ENCODE measurements around the gene C1orf87. TPM values are rescaled to one million over a fixed set of nuclear protein-coding genes. Genes with fewer than 3 reads are reported as not detected.

The C1orf87 gene
- total RNA-seq, 1 experiment from 2014 or later = 0.33 TPM

DNA sequence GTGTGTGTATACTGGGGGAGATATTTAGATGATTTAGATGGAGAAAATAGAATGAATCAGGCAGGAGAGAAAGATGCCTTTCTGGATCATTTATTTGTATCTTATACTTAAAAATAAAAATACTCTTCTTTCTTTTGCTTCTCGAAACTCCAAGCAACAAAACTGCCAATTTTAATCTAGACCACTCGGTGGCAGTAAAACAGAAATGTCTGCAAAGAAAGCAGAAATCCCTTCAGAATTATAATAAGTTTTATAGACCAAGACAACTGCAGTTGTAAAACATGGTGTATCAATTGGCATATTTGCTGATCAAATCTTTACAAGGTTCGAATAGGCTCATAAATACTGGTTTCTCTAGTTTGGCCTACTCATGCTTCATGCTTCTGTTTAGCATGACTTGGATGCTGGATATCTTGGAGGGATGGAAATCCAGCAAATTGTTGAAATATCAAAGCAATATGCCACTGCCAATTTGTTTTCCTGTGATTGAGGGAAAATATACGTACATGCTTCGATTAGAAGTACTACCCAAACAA is 15.1 kb upstream of the C1orf87 start:
- H3K4ac ChIP-seq (ENCODE audit: low read depth, low read length) = no peak overlapping the region
- no peak overlapping the region for H4K91ac ChIP-seq (ENCODE audit: insufficient read length, low read depth, low read length)
- no peak overlapping the region for H3K18ac ChIP-seq (ENCODE audit: insufficient read length, low read depth, low read length)
- H2BK120ac ChIP-seq (ENCODE audit: low read depth, low read length, poor library complexity, severe bottlenecking) = no peak overlapping the region
- no peaks in the 10 kb centered on the region for H3K4me1 ChIP-seq (ENCODE audit: insufficient read depth, low read length)
- H4K8ac ChIP-seq (replicated peaks; ENCODE audit: insufficient read length, low read depth, low read length) = no peak overlapping the region
- no peaks in the 10 kb centered on the region for H4K20me1 ChIP-seq (ENCODE audit: control insufficient read depth, insufficient read depth, insufficient read length)
- H3K56ac ChIP-seq (ENCODE audit: insufficient read length, low read depth, low read length) = no peak overlapping the region
- H3K79me1 ChIP-seq (ENCODE audit: insufficient read depth, low read depth, low read length, poor library complexity, severe bottlenecking) = no peaks in the 10 kb centered on the region
- no peak overlapping the region for H2BK5ac ChIP-seq (ENCODE audit: insufficient read length, low read length)
- H3K9ac ChIP-seq (ENCODE audit: extremely low read depth, insufficient read length, low read length) = no peak overlapping the region
- H3K14ac ChIP-seq (ENCODE audit: insufficient read depth, low read length) = no peak overlapping the region
- no peaks in the 10 kb centered on the region for H3K36me3 Mint-ChIP-seq (ENCODE audit: insufficient read depth in 1 of 3, low read depth in 3 of 3)
- TF ChIP-seq, protein P1, sequence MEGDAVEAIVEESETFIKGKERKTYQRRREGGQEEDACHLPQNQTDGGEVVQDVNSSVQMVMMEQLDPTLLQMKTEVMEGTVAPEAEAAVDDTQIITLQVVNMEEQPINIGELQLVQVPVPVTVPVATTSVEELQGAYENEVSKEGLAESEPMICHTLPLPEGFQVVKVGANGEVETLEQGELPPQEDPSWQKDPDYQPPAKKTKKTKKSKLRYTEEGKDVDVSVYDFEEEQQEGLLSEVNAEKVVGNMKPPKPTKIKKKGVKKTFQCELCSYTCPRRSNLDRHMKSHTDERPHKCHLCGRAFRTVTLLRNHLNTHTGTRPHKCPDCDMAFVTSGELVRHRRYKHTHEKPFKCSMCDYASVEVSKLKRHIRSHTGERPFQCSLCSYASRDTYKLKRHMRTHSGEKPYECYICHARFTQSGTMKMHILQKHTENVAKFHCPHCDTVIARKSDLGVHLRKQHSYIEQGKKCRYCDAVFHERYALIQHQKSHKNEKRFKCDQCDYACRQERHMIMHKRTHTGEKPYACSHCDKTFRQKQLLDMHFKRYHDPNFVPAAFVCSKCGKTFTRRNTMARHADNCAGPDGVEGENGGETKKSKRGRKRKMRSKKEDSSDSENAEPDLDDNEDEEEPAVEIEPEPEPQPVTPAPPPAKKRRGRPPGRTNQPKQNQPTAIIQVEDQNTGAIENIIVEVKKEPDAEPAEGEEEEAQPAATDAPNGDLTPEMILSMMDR (conservative IDR thresholded peaks at IDR 0.05) = peak; percentile 48
- H3K9me3 Mint-ChIP-seq = no peaks in the 10 kb centered on the region
- no CpG with 5 or more reads among the region's 5 CpGs for WGBS (ENCODE audit: extremely low coverage, insufficient read length, low lambda C conversion rate)
- no peaks in the 10 kb centered on the region for H3K27me3 Mint-ChIP-seq (ENCODE audit: low read depth)
- no peaks in the 10 kb centered on the region for H3K9me3 ChIP-seq (ENCODE audit: control insufficient read depth, low read depth, low read length)
- peaks cover 3 to 4% of the 10 kb centered on the region in 2 experiments; a peak in 2 of 4 replicates for H3K4me1 Mint-ChIP-seq
- H2AFZ ChIP-seq (ENCODE audit: low read length) = no peak overlapping the region
- H4K5ac ChIP-seq (ENCODE audit: insufficient read length, low read depth, low read length) = no peak overlapping the region
- no peak overlapping the region for H2AK5ac ChIP-seq (ENCODE audit: insufficient read length, low read length)
- H2BK15ac ChIP-seq (ENCODE audit: low read depth, low read length) = no peak overlapping the region
- H3K4me3 Mint-ChIP-seq = no peak overlapping the region
- H3K27ac ChIP-seq (ENCODE audit: insufficient read length, low read depth, low read length) = no peak overlapping the region
- no peak overlapping the region for H2BK20ac ChIP-seq (ENCODE audit: low read depth, low read length, poor library complexity, severe bottlenecking)
- no peak overlapping the region for H3T11ph ChIP-seq (ENCODE audit: low read length)
- no peak overlapping the region for H3K27ac Mint-ChIP-seq
- no peaks in the 10 kb centered on the region for H3K23me2 ChIP-seq (ENCODE audit: insufficient read length, low read depth, low read length, poor library complexity, severe bottlenecking)
- no peak overlapping the region for H2BK12ac ChIP-seq (ENCODE audit: insufficient read length, low read depth, low read length)
- H3K79me2 ChIP-seq (ENCODE audit: insufficient read depth, low read length) = no peaks in the 10 kb centered on the region
- no peak overlapping the region for H3K23ac ChIP-seq (ENCODE audit: insufficient read length, low read depth, low read length)
- no peak for DNase-seq
- no peaks in the 10 kb centered on the region for H3K27me3 ChIP-seq (ENCODE audit: insufficient read depth, low read length)
- H3K4me2 ChIP-seq (ENCODE audit: insufficient read depth, insufficient read length, low read length) = no peak overlapping the region
